Transverse colon (tissue), 4 donors: ENCODE measurements around the gene SCRT2. TPM values are rescaled to one million over a fixed set of nuclear protein-coding genes. Genes with fewer than 3 reads are reported as not detected.
A peak's percentile ranks its signal among the peaks of the same experiment; 100 is the strongest.

Experiments
- DNase-seq: peaks from one replicate; pipeline ENCODE4 v3.0.0-alpha.2; 2019
- H3K27ac ChIP-seq, 4 donors: fragments of 200-600 bp; sonication (generic); 2 replicates each; pipeline ENCODE4 v1.5.1; 2016 to 2018; ENCODE audit warnings: inconsistent platforms in 4 of 4
- H3K27me3 ChIP-seq: fragments of 200-600 bp; sonication (generic); 2 replicates; pipeline ENCODE4 v1.5.1; 2017; ENCODE audit warnings: inconsistent platforms
- H3K36me3 ChIP-seq, 4 donors: fragments of 200-600 bp; sonication (generic); 2 replicates each; pipeline ENCODE4 v1.5.1; 2017 to 2019; ENCODE audit warnings: inconsistent platforms in 4 of 4
- H3K4me1 ChIP-seq, 4 donors: fragments of 200-600 bp; sonication (generic); 2 replicates each; pipeline ENCODE4 v1.5.1; 2017 to 2020; ENCODE audit warnings: inconsistent platforms in 4 of 4
- H3K4me3 ChIP-seq, 4 donors: fragments of 200-600 bp; sonication (generic); 1 replicate in 1 of 4; 2 replicates in 3 of 4; pipeline versions ENCODE4 v1.5.1 to v1.6.1; 2017 to 2019; ENCODE audit warnings: inconsistent platforms in 4 of 4
- H3K9me3 ChIP-seq, 2 donors: fragments of 200-600 bp; sonication (generic); 2 replicates each; pipeline ENCODE4 v1.5.1; 2017 to 2019; ENCODE audit warnings: inconsistent platforms in 2 of 2
- EP300 ChIP-seq: sonication (generic); formaldehyde crosslinking; IDR thresholded peaks from one replicate; pipeline ENCODE4 v1.6.1; 2017; ENCODE audit warnings: antibody characterized with exemption, low read depth
- POLR2A ChIP-seq: fragments of 450-650 bp; IDR thresholded peaks from one replicate; pipeline ENCODE4 v1.6.1; 2016; ENCODE audit warnings: antibody characterized with exemption, mild to moderate bottlenecking, moderate library complexity
- POLR2AphosphoS5 ChIP-seq, 3 donors: sonication (generic); formaldehyde crosslinking; IDR thresholded peaks; one replicate each; pipeline ENCODE4 v1.6.1; 2016; ENCODE audit warnings: antibody characterized with exemption in 3 of 3
- whole genome bisulfite sequencing, 2 donors: methylation state at CpG; one replicate each; pipeline ENCODE4 v1.1.5; 2018; ENCODE audit warnings: low coverage in 1 of 2; 5-methylcytosine and 5-hydroxymethylcytosine counted together
- in situ Hi-C, 4 donors: fragments of 200-750 bp; cut with MboI; loops; one replicate each; pipeline versions ENCODE4 v1.15.0 to v1.15.1; 2017; ENCODE audit warnings: low sequenced_read_pairs in 3 of 4, low pct_ligation_motif_present in 1 of 4, low pct_unique_long_range_greater_than_20kb in 1 of 4
- intact Hi-C: fragments of 100-400 bp; cut with DNase I; formaldehyde crosslinking; loops from one replicate; pipeline ENCODE4 v1.15.1; 2023; ENCODE audit warnings: low total_unique reads
- total RNA-seq, 4 donors: library from RNA; depleted of rRNA; stranded (reverse); fragments of >200 nt; gene quantifications; one replicate each; pipeline ENCODE4 v1.1.0, GENCODE V29; 2016
- TF ChIP-seq, protein P1 (sequence below), 5 experiments: fragments of 200-600 bp in 3 of 5; fragments of 450-650 bp in 2 of 5; sonication (generic) in 3 of 5; IDR thresholded peaks; 1 replicate in 2 of 5; 2 replicates in 3 of 5; pipeline ENCODE4 v1.5.1; 2016 to 2017; ENCODE audit warnings: antibody characterized with exemption in 5 of 5, inconsistent platforms in 3 of 5, mild to moderate bottlenecking in 2 of 5, moderate library complexity in 1 of 5

Gene SCRT2
- total RNA-seq, 4 donors from 2014 or later, result not detected

DNA sequence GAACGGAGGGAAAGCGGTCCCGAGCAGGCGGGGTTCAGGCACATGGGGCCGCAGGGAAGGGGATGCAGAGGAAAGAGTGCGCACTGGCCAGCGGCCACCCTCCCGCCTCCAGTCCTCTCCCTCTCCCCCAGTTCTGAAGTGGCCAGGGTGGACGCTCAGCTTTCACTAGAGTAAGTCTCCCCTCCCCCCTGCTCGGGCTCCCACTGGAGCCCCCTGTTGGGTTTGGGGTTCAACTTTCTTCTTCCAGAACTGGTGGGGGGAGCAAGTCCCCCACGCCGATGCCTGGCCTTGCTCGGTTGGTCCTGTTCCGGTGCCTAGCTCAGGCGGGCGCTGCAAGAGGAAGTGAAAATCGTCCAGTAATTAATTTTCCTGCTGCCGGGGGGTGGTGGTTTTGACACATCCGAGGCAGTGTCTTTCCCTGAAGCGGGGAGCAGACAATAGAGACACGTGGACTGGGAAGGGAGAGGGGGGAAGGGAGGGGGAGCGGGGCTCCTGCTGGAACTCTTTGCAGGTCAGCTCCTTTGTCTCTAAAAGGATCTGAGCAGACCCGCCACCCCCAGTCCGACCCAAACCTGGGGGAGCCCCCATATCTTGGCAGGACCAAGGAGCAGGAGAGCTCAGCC is 824 bp upstream of the SCRT2 start:
- WGBS, 2 donors, result 8 to 20% methylated on average over 1 to 23 of the region's 24 CpGs
- DNase-seq, result peak; percentile 21
- TF ChIP-seq EP300, result no peak
- TF ChIP-seq, protein P1, sequence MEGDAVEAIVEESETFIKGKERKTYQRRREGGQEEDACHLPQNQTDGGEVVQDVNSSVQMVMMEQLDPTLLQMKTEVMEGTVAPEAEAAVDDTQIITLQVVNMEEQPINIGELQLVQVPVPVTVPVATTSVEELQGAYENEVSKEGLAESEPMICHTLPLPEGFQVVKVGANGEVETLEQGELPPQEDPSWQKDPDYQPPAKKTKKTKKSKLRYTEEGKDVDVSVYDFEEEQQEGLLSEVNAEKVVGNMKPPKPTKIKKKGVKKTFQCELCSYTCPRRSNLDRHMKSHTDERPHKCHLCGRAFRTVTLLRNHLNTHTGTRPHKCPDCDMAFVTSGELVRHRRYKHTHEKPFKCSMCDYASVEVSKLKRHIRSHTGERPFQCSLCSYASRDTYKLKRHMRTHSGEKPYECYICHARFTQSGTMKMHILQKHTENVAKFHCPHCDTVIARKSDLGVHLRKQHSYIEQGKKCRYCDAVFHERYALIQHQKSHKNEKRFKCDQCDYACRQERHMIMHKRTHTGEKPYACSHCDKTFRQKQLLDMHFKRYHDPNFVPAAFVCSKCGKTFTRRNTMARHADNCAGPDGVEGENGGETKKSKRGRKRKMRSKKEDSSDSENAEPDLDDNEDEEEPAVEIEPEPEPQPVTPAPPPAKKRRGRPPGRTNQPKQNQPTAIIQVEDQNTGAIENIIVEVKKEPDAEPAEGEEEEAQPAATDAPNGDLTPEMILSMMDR (IDR thresholded peaks at IDR 0.05), result no peak
- no peak for TF ChIP-seq POLR2A
- no peak for TF ChIP-seq POLR2AphosphoS5 (IDR thresholded peaks at IDR 0.05)
- intact Hi-C loops, result no loop called here
- no peak overlapping the region for H3K27ac ChIP-seq
- peaks cover 97% of the 10 kb centered on the region for H3K27me3 ChIP-seq
- in situ Hi-C loops, result no loop called here
- no peaks in the 10 kb centered on the region for H3K9me3 ChIP-seq
- no peak overlapping the region for H3K4me3 ChIP-seq
- no peaks in the 10 kb centered on the region for H3K36me3 ChIP-seq
- peaks cover 0 to 18% (median 13%) of the 10 kb centered on the region in 4 donors for H3K4me1 ChIP-seq

DNA sequence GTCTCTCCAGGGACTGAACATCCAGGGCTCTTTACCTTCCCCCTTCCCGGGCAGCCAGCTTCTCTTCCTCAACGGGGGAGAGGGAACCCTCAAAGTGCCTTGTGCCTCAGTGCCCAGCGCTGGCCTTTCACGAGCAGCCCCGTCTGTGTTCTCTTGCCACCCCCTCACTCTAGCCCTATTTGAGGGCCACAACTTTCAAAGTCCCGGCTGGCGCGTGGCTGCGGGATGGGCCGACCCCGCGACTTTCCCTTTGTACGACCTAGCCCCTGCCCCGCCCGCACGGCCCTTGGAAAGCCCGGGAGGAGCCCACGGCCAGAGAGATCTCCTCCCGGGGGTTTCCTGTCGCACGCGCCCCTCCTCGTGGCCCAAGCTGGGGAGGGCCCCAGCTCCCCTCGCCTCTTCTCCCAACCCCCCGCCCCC is 559 bp downstream of the SCRT2 start:
- H3K27ac ChIP-seq, result no peak overlapping the region
- no peaks in the 10 kb centered on the region for H3K9me3 ChIP-seq
- 8% methylated on average over 25 of the region's 25 CpGs; no CpG with 5 or more reads in 1 of the 2 donors for WGBS, 2 donors
- H3K4me1 ChIP-seq, result peaks cover 0 to 18% (median 13%) of the 10 kb centered on the region in 4 donors
- no peak for DNase-seq
- H3K27me3 ChIP-seq, result peaks cover 94% of the 10 kb centered on the region
- no peak overlapping the region for H3K4me3 ChIP-seq
- TF ChIP-seq, protein P1 (IDR thresholded peaks at IDR 0.05), result no peak
- TF ChIP-seq POLR2AphosphoS5 (IDR thresholded peaks at IDR 0.05) (no peak), EP300 (no peak)
- in situ Hi-C loops (no loop called here), intact Hi-C loops (no loop called here)
- H3K36me3 ChIP-seq, result no peaks in the 10 kb centered on the region

DNA sequence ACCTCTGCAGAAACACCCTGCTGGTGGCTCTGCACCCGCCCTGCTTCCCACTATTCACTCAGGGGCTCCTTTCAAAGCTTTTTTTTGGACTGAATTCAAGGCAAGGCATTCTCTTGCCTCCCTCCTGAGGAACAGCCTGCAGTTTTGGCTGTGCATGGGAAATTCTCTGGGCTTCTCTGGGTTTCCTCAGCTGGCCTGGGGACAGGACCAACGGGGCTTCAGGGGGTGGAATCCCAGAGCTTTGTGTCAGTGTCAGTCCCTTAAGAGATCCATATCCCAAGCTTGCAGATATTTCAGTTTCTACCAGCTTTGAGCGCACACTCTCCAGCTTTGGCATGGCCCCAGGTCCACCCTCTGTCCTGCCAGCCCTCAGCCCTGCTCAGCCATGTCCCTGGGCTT is 2.0 kb downstream of the SCRT2 start:
- H3K27me3 ChIP-seq, result peaks cover 90% of the 10 kb centered on the region
- H3K9me3 ChIP-seq, result no peaks in the 10 kb centered on the region

DNA sequence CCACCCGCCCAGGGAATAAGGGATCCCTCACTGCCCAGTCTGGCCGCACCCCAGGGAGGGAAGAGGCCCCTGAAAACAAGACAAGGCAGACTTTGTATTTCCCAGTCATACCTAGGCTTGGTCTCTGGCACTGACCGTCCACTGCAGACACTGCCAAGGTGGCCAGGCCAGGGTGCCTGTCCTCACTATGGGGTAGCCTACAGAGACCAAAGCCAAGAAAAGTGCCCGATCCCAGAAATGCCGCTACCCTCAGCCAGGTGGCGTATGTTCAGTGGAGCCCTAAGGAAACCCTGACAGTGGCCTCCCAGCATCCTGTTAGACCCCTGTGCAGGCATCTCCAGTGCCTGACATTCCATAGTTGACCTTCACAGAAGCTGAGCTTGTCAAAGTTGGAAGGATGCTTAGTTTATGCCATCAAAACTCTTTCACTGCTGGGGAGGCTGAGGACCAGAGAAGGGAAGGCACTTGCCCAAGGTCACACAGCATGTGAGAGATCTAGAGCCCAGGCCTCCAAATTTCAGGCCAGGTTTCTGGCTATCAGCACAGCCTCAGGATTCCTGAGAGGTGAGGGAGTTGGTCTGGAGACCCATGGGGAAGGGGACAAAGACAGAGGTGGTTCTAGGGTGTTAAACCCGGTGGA is 2.5 kb downstream of the SCRT2 start:
- 34% methylated on average over 7 of the region's 7 CpGs; no CpG with 5 or more reads in 1 of the 2 donors for WGBS, 2 donors
- Histone ChIP-seq H3K4me3 (no peak overlapping the region), H3K27ac (no peak overlapping the region), H3K36me3 (no peaks in the 10 kb centered on the region), H3K27me3 (peaks cover 90% of the 10 kb centered on the region), H3K9me3 (no peaks in the 10 kb centered on the region), H3K4me1 (peaks cover 0 to 18% (median 13%) of the 10 kb centered on the region in 4 donors)
- in situ Hi-C loops, result no loop called here
- TF ChIP-seq POLR2A (no peak), POLR2AphosphoS5 (IDR thresholded peaks at IDR 0.05) (no peak), EP300 (no peak)
- TF ChIP-seq, protein P1 (IDR thresholded peaks at IDR 0.05), result no peak
- DNase-seq, result no peak
- intact Hi-C loops, result no loop called here

More for the DNA sequence above, 2.0 kb downstream of the SCRT2 start:
- WGBS, 2 donors, result 46% methylated on average over 3 of the region's 3 CpGs; no CpG with 5 or more reads in 1 of the 2 donors
- in situ Hi-C loops (no loop called here), intact Hi-C loops (no loop called here)
- H3K36me3 ChIP-seq, result no peaks in the 10 kb centered on the region
- no peak overlapping the region for H3K4me3 ChIP-seq
- peaks cover 0 to 18% (median 13%) of the 10 kb centered on the region in 4 donors for H3K4me1 ChIP-seq
- no peak for TF ChIP-seq EP300
- TF ChIP-seq, protein P1 (IDR thresholded peaks at IDR 0.05), result no peak
- TF ChIP-seq POLR2AphosphoS5 (IDR thresholded peaks at IDR 0.05), result no peak
- no peak for TF ChIP-seq POLR2A
- DNase-seq, result no peak
- no peak overlapping the region for H3K27ac ChIP-seq
